ENCODE measurements around the gene MPV17L. TPM values are rescaled to one million over a fixed set of nuclear protein-coding genes. Genes with fewer than 3 reads are reported as not detected.
"Not testable (repeated sequence)": the region's sequence is repeated elsewhere in the genome, so short reads cannot be mapped to it uniquely, and the experiment has no call there.

The MPV17L gene
- total RNA-seq, 1 donor from 2014 or later, result 7.6 TPM

DNA sequence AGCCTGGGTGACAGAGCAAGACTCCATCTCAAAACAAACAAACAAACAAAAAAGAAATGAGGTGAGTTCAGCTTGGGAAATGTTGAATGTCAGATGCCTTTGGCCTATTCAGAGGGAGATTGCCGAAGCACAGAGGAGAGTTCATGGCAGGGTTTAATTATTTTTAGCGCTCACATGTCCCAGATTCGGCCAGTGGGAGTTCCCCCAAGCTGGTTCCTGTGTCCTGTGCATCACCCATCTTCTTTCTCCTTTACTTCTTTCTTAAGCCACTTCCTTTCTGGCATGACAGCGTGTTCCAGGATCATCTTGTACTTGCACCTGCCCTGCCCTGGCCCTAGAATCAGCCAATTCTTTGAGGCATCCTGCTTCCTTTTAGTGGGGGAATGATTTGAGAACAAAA is 9.2 kb downstream of the MPV17L start:
- H3K36me3 Mint-ChIP-seq, result no peaks in the 10 kb centered on the region
- no peaks in the 10 kb centered on the region for H3K27me3 Mint-ChIP-seq
- H3K9me3 Mint-ChIP-seq, result no peaks in the 10 kb centered on the region
- no peak overlapping the region for H3K4me3 Mint-ChIP-seq
- DNase-seq (ENCODE audit: extremely low spot score, unreplicated experiment), result no peak
- no peaks in the 10 kb centered on the region for H3K4me1 Mint-ChIP-seq (ENCODE audit: unreplicated experiment)
- TF ChIP-seq, protein P1, sequence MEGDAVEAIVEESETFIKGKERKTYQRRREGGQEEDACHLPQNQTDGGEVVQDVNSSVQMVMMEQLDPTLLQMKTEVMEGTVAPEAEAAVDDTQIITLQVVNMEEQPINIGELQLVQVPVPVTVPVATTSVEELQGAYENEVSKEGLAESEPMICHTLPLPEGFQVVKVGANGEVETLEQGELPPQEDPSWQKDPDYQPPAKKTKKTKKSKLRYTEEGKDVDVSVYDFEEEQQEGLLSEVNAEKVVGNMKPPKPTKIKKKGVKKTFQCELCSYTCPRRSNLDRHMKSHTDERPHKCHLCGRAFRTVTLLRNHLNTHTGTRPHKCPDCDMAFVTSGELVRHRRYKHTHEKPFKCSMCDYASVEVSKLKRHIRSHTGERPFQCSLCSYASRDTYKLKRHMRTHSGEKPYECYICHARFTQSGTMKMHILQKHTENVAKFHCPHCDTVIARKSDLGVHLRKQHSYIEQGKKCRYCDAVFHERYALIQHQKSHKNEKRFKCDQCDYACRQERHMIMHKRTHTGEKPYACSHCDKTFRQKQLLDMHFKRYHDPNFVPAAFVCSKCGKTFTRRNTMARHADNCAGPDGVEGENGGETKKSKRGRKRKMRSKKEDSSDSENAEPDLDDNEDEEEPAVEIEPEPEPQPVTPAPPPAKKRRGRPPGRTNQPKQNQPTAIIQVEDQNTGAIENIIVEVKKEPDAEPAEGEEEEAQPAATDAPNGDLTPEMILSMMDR (conservative IDR thresholded peaks at IDR 0.05), result no peak
- no peak overlapping the region for H3K27ac Mint-ChIP-seq

DNA sequence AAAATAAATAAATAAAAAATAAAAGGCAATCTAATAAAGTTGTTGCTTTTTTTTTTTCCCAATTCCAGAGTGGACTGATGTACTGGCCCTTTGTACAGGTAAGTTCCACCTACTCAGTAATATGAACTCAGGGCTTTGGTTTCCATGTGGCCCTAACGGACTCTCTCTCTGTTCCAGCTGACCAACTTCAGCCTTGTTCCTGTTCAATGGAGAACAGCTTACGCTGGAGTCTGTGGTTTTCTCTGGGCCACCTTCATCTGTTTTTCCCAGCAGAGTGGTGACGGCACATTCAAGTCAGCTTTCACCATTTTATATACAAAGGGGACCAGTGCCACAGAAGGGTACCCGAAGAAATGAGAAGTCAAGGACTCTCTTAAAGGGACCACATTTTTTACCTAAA is 12.2 kb downstream of the MPV17L start:
- H3K27ac Mint-ChIP-seq; H3K36me3 Mint-ChIP-seq; H3K9me3 Mint-ChIP-seq; DNase-seq (ENCODE audit: extremely low spot score, unreplicated experiment); H3K27me3 Mint-ChIP-seq; H3K4me1 Mint-ChIP-seq (ENCODE audit: unreplicated experiment); H3K4me3 Mint-ChIP-seq: not testable (repeated sequence)

DNA sequence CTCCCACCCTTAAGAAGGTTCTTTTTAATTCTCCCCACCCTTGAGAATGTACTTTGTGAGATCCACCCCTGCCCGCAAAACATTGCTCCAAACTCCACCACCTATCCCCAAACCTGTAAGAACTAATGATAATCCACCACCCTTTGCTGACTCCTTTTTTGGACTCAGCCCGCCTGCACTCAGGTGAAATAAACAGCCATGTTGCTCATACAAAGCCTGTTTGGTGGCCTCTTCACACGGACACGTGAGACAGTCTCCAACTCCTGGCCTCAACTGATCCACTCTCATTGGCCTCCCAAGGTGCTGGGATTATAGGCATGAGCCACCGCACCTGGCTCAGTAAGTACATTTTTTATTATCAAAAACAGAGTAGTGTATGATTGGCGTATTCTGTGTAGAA is 13.9 kb downstream of the MPV17L start:
- H3K9me3 Mint-ChIP-seq; H3K4me3 Mint-ChIP-seq; H3K36me3 Mint-ChIP-seq; DNase-seq (ENCODE audit: extremely low spot score, unreplicated experiment); H3K27me3 Mint-ChIP-seq; H3K4me1 Mint-ChIP-seq (ENCODE audit: unreplicated experiment); H3K27ac Mint-ChIP-seq: not testable (repeated sequence)

DNA sequence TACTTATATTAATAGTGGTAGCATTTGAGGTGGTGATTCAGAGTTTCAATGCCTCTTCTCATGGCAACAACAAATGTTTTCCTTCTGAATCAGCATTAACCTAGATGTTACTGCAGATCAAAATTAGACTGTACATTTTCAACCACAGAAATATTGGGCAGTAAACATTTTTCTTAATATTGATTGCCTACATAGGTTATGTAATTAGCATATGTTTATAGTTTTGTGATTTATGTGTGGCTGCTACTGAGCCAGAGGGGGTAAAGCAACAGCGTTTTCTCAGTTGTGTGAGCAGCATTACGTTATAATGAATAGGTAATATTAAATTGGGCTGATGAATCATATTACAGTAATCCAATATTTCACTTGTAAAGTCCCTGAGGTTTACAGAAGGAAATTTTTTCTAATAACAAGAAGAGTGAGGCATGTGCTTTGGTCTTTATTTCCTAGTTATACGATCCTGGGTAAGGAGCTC is 20.0 kb downstream of the MPV17L start:
- Mint-ChIP-seq H3K4me3 (no peak overlapping the region), H3K27me3 (no peaks in the 10 kb centered on the region), H3K4me1 (ENCODE audit: unreplicated experiment) (no peaks in the 10 kb centered on the region), H3K27ac (no peak overlapping the region), H3K9me3 (no peaks in the 10 kb centered on the region), H3K36me3 (no peaks in the 10 kb centered on the region)
- no peak for DNase-seq (ENCODE audit: extremely low spot score, unreplicated experiment)
- TF ChIP-seq, protein P1 (conservative IDR thresholded peaks at IDR 0.05), result no peak

DNA sequence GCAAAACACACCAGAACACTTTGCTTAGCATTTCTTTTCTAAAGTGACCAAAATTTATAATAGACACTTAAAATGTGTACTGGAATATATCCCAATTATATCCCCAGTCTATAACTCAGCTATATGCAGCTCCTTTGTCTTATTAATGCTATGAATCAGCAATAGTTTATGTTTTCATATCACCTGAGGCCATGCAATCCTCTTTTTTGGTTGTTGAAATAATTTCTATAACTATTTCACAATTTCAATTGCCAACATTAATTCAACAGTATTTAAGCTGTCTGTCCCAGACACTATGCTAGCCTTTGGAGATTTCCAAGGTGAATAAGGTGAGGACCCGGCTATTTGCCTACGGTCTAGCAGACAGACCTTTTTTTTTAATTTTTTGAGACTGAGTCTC is 21.6 kb downstream of the MPV17L start:
- TF ChIP-seq, protein P1 (conservative IDR thresholded peaks at IDR 0.05), result no peak
- Mint-ChIP-seq H3K27ac (no peak overlapping the region), H3K4me3 (no peak overlapping the region), H3K4me1 (ENCODE audit: unreplicated experiment) (no peaks in the 10 kb centered on the region), H3K27me3 (no peaks in the 10 kb centered on the region), H3K9me3 (no peaks in the 10 kb centered on the region), H3K36me3 (no peaks in the 10 kb centered on the region)
- no peak for DNase-seq (ENCODE audit: extremely low spot score, unreplicated experiment)

DNA sequence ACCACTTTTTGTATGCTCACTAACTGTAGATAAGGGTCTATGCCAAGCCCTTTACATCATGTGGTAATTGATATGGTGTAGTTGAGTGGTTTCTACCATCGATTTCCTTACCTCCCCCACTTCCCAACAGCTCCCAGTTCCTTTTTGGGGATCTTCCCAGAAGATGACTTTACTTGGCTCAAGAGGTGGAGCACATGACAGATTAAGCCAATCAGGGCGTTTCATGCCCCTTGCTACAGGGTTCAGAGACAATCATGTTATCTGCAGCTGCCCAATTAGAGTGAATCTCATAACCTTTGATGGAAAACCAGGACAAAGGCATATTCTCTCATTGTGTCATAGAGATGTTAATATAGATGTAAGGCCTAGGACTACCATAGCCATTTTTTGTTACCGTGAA is 22.7 kb downstream of the MPV17L start:
- TF ChIP-seq, protein P1 (conservative IDR thresholded peaks at IDR 0.05), result no peak

DNA sequence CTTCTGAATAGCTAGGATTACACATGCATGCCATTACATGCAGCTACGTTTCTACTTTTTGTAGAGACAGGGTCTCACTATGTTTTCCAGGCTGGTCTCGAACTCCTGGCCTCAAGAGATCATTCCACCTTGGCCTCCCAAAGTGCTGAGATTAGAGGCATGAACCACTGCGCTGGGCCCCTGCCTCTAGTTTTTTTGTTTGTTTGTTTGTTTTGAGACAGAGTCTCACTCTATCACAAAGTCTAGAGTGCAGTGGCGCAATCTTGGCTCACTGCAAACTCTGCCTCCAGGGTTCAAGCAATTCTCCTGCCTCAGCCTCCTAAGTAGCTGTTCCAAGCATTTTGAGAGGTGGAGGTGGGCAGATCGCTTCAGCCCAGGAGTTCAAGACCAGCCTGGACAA is 26.1 kb downstream of the MPV17L start:
- H3K4me3 Mint-ChIP-seq; H3K36me3 Mint-ChIP-seq; DNase-seq (ENCODE audit: extremely low spot score, unreplicated experiment); H3K27me3 Mint-ChIP-seq; H3K9me3 Mint-ChIP-seq; H3K4me1 Mint-ChIP-seq (ENCODE audit: unreplicated experiment); H3K27ac Mint-ChIP-seq: not testable (repeated sequence)

More for the DNA sequence above, 22.7 kb downstream of the MPV17L start:
- Mint-ChIP-seq H3K4me3 (no peak overlapping the region), H3K27ac (no peak overlapping the region), H3K27me3 (no peaks in the 10 kb centered on the region), H3K4me1 (ENCODE audit: unreplicated experiment) (no peaks in the 10 kb centered on the region), H3K9me3 (no peaks in the 10 kb centered on the region), H3K36me3 (no peaks in the 10 kb centered on the region)
- DNase-seq (ENCODE audit: extremely low spot score, unreplicated experiment), result no peak

Data from type B pancreatic cell (in vitro differentiated cells).